ENCODE results near the gene PDE3B.

Gene PDE3B

GRCh38 chr11:14855890-14856289, 212.3 kb downstream of the PDE3B start:
- Histone ChIP-seq H2BK120ac (ENCODE audit: insufficient read depth, low read length, poor library complexity) (no peak overlapping the region), H4K91ac (ENCODE audit: low read depth, low read length) (no peak overlapping the region), H2AFZ (ENCODE audit: insufficient read depth, low read length, poor library complexity) (no peak overlapping the region), H3K79me2 (ENCODE audit: control insufficient read depth, insufficient read depth, low read length, poor library complexity) (no peaks in the 10 kb centered on the region), H3K27ac (ENCODE audit: low read depth, low read length) (no peak overlapping the region), H3K23ac (ENCODE audit: low read length) (no peak overlapping the region), H3K36me3 (ENCODE audit: control insufficient read depth in 1 of 2, insufficient read depth in 2 of 2, low read length in 2 of 2) (no peaks in the 10 kb centered on the region), H3K18ac (ENCODE audit: low read length) (no peak overlapping the region), H3K4me1 (ENCODE audit: control insufficient read depth in 1 of 2, insufficient read depth in 2 of 2, low read length in 2 of 2) (no peaks in the 10 kb centered on the region), H3K4me3 (ENCODE audit: low read depth, low read length) (no peak overlapping the region), H3K79me1 (ENCODE audit: low read length) (no peaks in the 10 kb centered on the region), H4K12ac (ENCODE audit: low read depth, low read length) (no peak overlapping the region), H3K9ac (ENCODE audit: low read length) (no peak overlapping the region), H3K9me3 (ENCODE audit: insufficient read depth, low read depth, low read length) (no peaks in the 10 kb centered on the region), H2BK12ac (ENCODE audit: low read length) (no peak overlapping the region), H3K14ac (ENCODE audit: low read length) (no peak overlapping the region), H3K27me3 (ENCODE audit: insufficient read depth, low read length) (no peaks in the 10 kb centered on the region), H2AK5ac (ENCODE audit: low read length) (no peak overlapping the region), H4K8ac (ENCODE audit: low read depth, low read length) (no peak overlapping the region), H2BK5ac (ENCODE audit: low read depth, low read length, poor library complexity) (no peak overlapping the region), H3K4me2 (ENCODE audit: low read length) (no peak overlapping the region), H3K4ac (ENCODE audit: low read depth, low read length) (no peak overlapping the region)
- DNase-seq: no peak
- no CpG with 5 or more reads among the region's 1 CpG for WGBS (ENCODE audit: extremely low coverage, insufficient coverage, insufficient read length)

DNA sequence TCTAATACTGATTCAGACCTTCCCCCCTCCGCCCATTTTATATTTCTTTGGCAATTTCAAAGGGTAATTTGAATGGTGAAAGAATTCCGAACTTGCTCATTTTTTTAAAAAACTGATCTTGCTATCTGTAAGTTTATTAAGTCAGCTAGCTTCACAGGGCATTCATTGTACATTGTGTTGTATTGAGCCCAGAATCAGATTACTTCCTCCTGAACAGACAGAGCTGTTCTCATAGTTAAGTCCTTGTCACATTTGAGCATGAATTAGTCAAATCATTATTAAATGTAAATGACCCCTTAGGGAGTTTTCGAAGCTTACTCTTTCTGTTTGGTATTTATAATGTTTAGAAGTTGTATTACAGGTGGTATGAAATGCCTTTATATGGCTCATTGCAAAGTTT, 214.0 kb downstream of the PDE3B start:
- no peak overlapping the region for H2BK120ac ChIP-seq (ENCODE audit: insufficient read depth, low read length, poor library complexity)
- H2AFZ ChIP-seq (ENCODE audit: insufficient read depth, low read length, poor library complexity): no peak overlapping the region
- no peak overlapping the region for H3K23ac ChIP-seq (ENCODE audit: low read length)
- H3K36me3 ChIP-seq (ENCODE audit: control insufficient read depth in 1 of 2, insufficient read depth in 2 of 2, low read length in 2 of 2): no peaks in the 10 kb centered on the region
- H3K18ac ChIP-seq (ENCODE audit: low read length): no peak overlapping the region
- no peak overlapping the region for H4K91ac ChIP-seq (ENCODE audit: low read depth, low read length)
- H3K27me3 ChIP-seq (ENCODE audit: insufficient read depth, low read length): no peaks in the 10 kb centered on the region
- no peaks in the 10 kb centered on the region for H3K79me1 ChIP-seq (ENCODE audit: low read length)
- no peak overlapping the region for H3K4me2 ChIP-seq (ENCODE audit: low read length)
- no peak for DNase-seq
- no peak overlapping the region for H3K14ac ChIP-seq (ENCODE audit: low read length)
- H3K9ac ChIP-seq (ENCODE audit: low read length): no peak overlapping the region
- no peak overlapping the region for H2BK12ac ChIP-seq (ENCODE audit: low read length)
- no peaks in the 10 kb centered on the region for H3K79me2 ChIP-seq (ENCODE audit: control insufficient read depth, insufficient read depth, low read length, poor library complexity)
- H4K8ac ChIP-seq (ENCODE audit: low read depth, low read length): no peak overlapping the region
- H3K9me3 ChIP-seq (ENCODE audit: insufficient read depth, low read depth, low read length): no peaks in the 10 kb centered on the region
- H3K4ac ChIP-seq (ENCODE audit: low read depth, low read length): no peak overlapping the region
- H3K4me1 ChIP-seq (ENCODE audit: control insufficient read depth in 1 of 2, insufficient read depth in 2 of 2, low read length in 2 of 2): no peaks in the 10 kb centered on the region
- H2AK5ac ChIP-seq (ENCODE audit: low read length): no peak overlapping the region
- H4K12ac ChIP-seq (ENCODE audit: low read depth, low read length): no peak overlapping the region
- H3K27ac ChIP-seq (ENCODE audit: low read depth, low read length): no peak overlapping the region
- WGBS (ENCODE audit: extremely low coverage, insufficient coverage, insufficient read length): no CpG with 5 or more reads among the region's 3 CpGs
- H2BK5ac ChIP-seq (ENCODE audit: low read depth, low read length, poor library complexity): no peak overlapping the region
- H3K4me3 ChIP-seq (ENCODE audit: low read depth, low read length): no peak overlapping the region

- Histone ChIP-seq H3K9ac (ENCODE audit: low read length) (no peak overlapping the region), H4K91ac (ENCODE audit: low read depth, low read length) (no peak overlapping the region), H3K9me3 (ENCODE audit: insufficient read depth, low read depth, low read length) (no peaks in the 10 kb centered on the region), H3K4me3 (ENCODE audit: low read depth, low read length) (no peak overlapping the region), H3K18ac (ENCODE audit: low read length) (no peak overlapping the region), H3K4ac (ENCODE audit: low read depth, low read length) (no peak overlapping the region), H3K4me1 (ENCODE audit: control insufficient read depth in 1 of 2, insufficient read depth in 2 of 2, low read length in 2 of 2) (no peaks in the 10 kb centered on the region), H3K79me2 (ENCODE audit: control insufficient read depth, insufficient read depth, low read length, poor library complexity) (no peaks in the 10 kb centered on the region), H4K8ac (ENCODE audit: low read depth, low read length) (no peak overlapping the region), H3K27me3 (ENCODE audit: insufficient read depth, low read length) (no peaks in the 10 kb centered on the region), H3K23ac (ENCODE audit: low read length) (no peak overlapping the region), H3K14ac (ENCODE audit: low read length) (no peak overlapping the region), H3K36me3 (ENCODE audit: control insufficient read depth in 1 of 2, insufficient read depth in 2 of 2, low read length in 2 of 2) (no peaks in the 10 kb centered on the region), H3K79me1 (ENCODE audit: low read length) (no peaks in the 10 kb centered on the region), H2AFZ (ENCODE audit: insufficient read depth, low read length, poor library complexity) (no peak overlapping the region), H2BK5ac (ENCODE audit: low read depth, low read length, poor library complexity) (no peak overlapping the region), H3K4me2 (ENCODE audit: low read length) (no peak overlapping the region), H2BK12ac (ENCODE audit: low read length) (no peak overlapping the region), H2BK120ac (ENCODE audit: insufficient read depth, low read length, poor library complexity) (no peak overlapping the region), H2AK5ac (ENCODE audit: low read length) (no peak overlapping the region), H4K12ac (ENCODE audit: low read depth, low read length) (no peak overlapping the region), H3K27ac (ENCODE audit: low read depth, low read length) (no peak overlapping the region)
- DNase-seq: no peak
- no CpG with 5 or more reads among the region's 1 CpG for WGBS (ENCODE audit: extremely low coverage, insufficient coverage, insufficient read length)
Measured at GRCh38 chr11:14858404-14858803, 214.8 kb downstream of the PDE3B start.

DNA sequence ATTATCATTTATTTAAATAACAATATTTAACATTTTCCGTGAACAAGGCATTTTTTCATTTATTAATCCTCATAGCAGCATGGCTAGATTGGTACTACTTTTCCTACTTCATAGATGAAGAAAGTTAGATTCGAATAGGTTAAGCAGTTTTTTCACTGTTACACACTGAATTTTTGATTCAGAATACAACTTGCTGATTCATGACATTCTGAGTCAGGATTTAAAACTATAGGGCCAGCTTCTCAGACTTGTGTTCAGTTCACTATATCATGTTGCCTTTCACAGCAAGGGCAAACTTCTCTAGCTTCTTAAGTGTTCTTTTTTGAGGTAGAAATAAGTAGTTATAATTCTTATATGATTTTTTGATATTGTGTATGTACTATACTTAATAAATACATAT, 216.9 kb downstream of the PDE3B start:
- Histone ChIP-seq H3K4me3 (ENCODE audit: low read depth, low read length) (no peak overlapping the region), H3K4me2 (ENCODE audit: low read length) (no peak overlapping the region), H3K23ac (ENCODE audit: low read length) (no peak overlapping the region), H3K18ac (ENCODE audit: low read length) (no peak overlapping the region), H3K4me1 (ENCODE audit: control insufficient read depth in 1 of 2, insufficient read depth in 2 of 2, low read length in 2 of 2) (no peaks in the 10 kb centered on the region), H3K27me3 (ENCODE audit: insufficient read depth, low read length) (no peaks in the 10 kb centered on the region), H3K4ac (ENCODE audit: low read depth, low read length) (no peak overlapping the region), H3K36me3 (ENCODE audit: control insufficient read depth in 1 of 2, insufficient read depth in 2 of 2, low read length in 2 of 2) (no peaks in the 10 kb centered on the region), H4K91ac (ENCODE audit: low read depth, low read length) (no peak overlapping the region), H2BK12ac (ENCODE audit: low read length) (no peak overlapping the region), H3K79me1 (ENCODE audit: low read length) (no peaks in the 10 kb centered on the region), H3K9ac (ENCODE audit: low read length) (no peak overlapping the region), H3K14ac (ENCODE audit: low read length) (no peak overlapping the region), H3K9me3 (ENCODE audit: insufficient read depth, low read depth, low read length) (no peaks in the 10 kb centered on the region), H3K79me2 (ENCODE audit: control insufficient read depth, insufficient read depth, low read length, poor library complexity) (no peaks in the 10 kb centered on the region), H3K27ac (ENCODE audit: low read depth, low read length) (no peak overlapping the region), H4K12ac (ENCODE audit: low read depth, low read length) (no peak overlapping the region), H2BK5ac (ENCODE audit: low read depth, low read length, poor library complexity) (no peak overlapping the region), H2AFZ (ENCODE audit: insufficient read depth, low read length, poor library complexity) (no peak overlapping the region), H4K8ac (ENCODE audit: low read depth, low read length) (no peak overlapping the region), H2BK120ac (ENCODE audit: insufficient read depth, low read length, poor library complexity) (no peak overlapping the region), H2AK5ac (ENCODE audit: low read length) (no peak overlapping the region)
- no CpG with 5 or more reads among the region's 2 CpGs for WGBS (ENCODE audit: extremely low coverage, insufficient coverage, insufficient read length)
- no peak for DNase-seq

All from trophoblast cell (in vitro differentiated cells and primary cell).